ENCODE data around the gene PRTG. TPM values are rescaled to one million over a fixed set of nuclear protein-coding genes. Genes with fewer than 3 reads are reported as not detected.
A peak's percentile ranks its signal among the peaks of the same experiment; 100 is the strongest.

The PRTG gene
- total and polyA plus RNA-seq, 2 of the 13 experiments (the other 11 are each of a cell fraction or from before 2014, with no cell fraction given), result 13.2 to 22.3 TPM

DNA sequence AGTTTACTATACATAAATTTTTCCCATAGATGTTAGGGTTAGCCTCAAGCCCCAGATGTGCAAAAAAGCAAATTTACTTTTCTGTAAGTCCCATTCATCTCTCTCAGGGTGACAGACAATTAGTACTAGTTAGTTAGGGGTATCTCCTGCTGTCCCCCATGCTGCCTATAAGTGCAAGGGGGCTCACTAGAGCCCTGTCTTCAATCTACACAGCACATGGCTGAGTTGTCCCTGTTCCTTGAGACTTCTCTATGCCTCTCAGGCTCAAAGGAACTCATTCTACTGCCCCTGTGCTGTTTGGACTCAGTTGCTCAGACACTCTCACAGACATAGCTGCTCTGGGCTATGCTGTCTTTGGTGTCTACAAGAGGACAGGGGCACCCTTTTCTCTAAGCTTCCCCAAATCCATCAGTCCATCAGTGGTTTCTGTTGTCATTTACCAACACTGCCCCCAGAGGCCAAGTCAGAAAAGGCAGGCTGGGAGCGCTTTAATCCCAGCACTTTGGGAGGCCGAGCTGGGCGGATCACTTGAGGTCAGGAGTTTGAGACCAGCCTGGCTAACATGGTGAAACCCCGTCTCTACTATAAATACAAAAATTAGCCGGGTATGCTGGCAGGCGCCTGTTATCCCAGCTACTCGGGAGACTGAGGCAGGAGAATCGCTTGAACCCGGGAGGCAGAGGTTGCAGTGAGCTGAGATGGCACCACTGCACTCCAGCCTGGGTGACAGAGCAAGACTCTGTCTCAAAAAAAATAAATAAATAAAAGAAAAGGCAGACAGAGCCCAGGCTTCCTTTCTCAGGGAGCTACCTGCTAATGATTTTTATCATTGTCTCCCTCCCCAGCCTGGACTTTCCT lies 31.4 kb upstream of the PRTG start:
- WGBS (ENCODE audit: low lambda C conversion rate), result 32% methylated on average over 6 of the region's 9 CpGs
- DNase-seq (ENCODE audit: low spot score) (peak; percentile 33), FAIRE-seq (peak; percentile 21), ATAC-seq (peak; percentile 78)
- no TSS peak for BruUV-seq (replicated peaks)
- Histone ChIP-seq H3K9me3 (ENCODE audit: low read length) (no peaks in the 10 kb centered on the region), H2AFZ (ENCODE audit: low read length) (no peak overlapping the region), H3K27me3 (ENCODE audit: control insufficient read depth in 1 of 2, insufficient read depth in 2 of 2, low read length in 2 of 2) (peaks cover 0 to 2% of the 10 kb centered on the region in 2 experiments; a peak in 1 of 5 replicates), H4K20me1 (ENCODE audit: insufficient read depth, low read length) (no peaks in the 10 kb centered on the region), H3K36me3 (replicated peaks in 1 of 2; ENCODE audit: control insufficient read depth in 1 of 2, insufficient read depth in 2 of 2, low read length in 2 of 2) (no peaks in the 10 kb centered on the region), H3K9ac (ENCODE audit: insufficient read depth, low read depth, low read length) (no peak overlapping the region), H3K4me1 (ENCODE audit: insufficient read depth, low read length) (no peaks in the 10 kb centered on the region), H3K79me2 (ENCODE audit: insufficient read depth, low read length) (no peaks in the 10 kb centered on the region), H3K4me3 (replicated peaks in 1 of 3; ENCODE audit: insufficient read depth in 1 of 3, low read depth in 2 of 3, low read length in 3 of 3) (no peak overlapping the region), H3K27ac (ENCODE audit: extremely low read length, insufficient read depth, low read length) (no peak overlapping the region), H3K4me2 (ENCODE audit: low read depth, low read length) (no peak overlapping the region)
- in situ Hi-C loops (cut with HindIII; ENCODE audit: extremely low pct_ligation_motif_present, low pct_unique_long_range_greater_than_20kb), result no loop called here
- peak; percentile 38 for TF ChIP-seq STAG1 (CRISPR knock-in tag; IDR thresholded peaks at IDR 0.05)
- TF ChIP-seq, protein P1, sequence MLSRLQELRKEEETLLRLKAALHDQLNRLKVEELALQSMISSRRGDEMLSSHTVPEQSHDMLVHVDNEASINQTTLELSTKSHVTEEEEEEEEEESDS (CRISPR knock-in tag; IDR thresholded peaks at IDR 0.05; ENCODE audit: borderline replicate concordance), result no peak
- TF ChIP-seq ZFP62 (CRISPR knock-in tag; IDR thresholded peaks at IDR 0.05), result no peak
- TF ChIP-seq, protein P2, sequence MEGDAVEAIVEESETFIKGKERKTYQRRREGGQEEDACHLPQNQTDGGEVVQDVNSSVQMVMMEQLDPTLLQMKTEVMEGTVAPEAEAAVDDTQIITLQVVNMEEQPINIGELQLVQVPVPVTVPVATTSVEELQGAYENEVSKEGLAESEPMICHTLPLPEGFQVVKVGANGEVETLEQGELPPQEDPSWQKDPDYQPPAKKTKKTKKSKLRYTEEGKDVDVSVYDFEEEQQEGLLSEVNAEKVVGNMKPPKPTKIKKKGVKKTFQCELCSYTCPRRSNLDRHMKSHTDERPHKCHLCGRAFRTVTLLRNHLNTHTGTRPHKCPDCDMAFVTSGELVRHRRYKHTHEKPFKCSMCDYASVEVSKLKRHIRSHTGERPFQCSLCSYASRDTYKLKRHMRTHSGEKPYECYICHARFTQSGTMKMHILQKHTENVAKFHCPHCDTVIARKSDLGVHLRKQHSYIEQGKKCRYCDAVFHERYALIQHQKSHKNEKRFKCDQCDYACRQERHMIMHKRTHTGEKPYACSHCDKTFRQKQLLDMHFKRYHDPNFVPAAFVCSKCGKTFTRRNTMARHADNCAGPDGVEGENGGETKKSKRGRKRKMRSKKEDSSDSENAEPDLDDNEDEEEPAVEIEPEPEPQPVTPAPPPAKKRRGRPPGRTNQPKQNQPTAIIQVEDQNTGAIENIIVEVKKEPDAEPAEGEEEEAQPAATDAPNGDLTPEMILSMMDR (CRISPR knock-in tag; IDR thresholded peaks at IDR 0.05), result peak; percentile 71
- peak; percentile 28 for TF ChIP-seq XRCC5 (optimal IDR thresholded peaks at IDR 0.05; ENCODE audit: low read length)
- POLR2A ChIA-PET, result no interaction called here
- intact Hi-C loops (cut with micrococcal nuclease; ENCODE audit: unreplicated experiment), result no loop called here
- CTCF ChIA-PET (ENCODE audit: low intra/inter-chr PET ratio, low total read pairs), result no interaction called here

DNA sequence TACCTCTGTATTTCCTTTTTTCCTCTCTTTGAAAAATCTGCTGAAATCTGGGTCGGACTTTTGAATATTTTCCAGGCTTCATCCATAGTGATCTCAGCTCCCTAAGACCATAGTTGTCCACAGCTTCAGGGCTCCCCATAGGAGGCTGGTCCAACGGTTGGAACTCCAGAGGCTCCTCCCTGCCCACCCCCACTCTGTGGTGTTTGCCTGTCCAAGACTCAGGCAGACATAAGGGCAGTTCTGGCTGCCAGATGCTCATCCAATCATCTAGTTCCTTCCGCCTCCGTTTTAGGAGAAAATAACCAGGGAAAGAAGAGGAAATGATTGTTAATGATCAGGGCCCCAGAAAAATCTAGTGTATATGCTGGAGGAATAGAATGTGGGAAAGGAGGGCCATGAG lies 27.9 kb upstream of the PRTG start:
- Histone ChIP-seq H4K20me1 (ENCODE audit: insufficient read depth, low read length) (no peaks in the 10 kb centered on the region), H3K4me1 (ENCODE audit: insufficient read depth, low read length) (no peaks in the 10 kb centered on the region), H2AFZ (ENCODE audit: low read length) (no peak overlapping the region), H3K27ac (ENCODE audit: extremely low read length, insufficient read depth, low read length) (no peak overlapping the region), H3K9me3 (ENCODE audit: low read length) (no peaks in the 10 kb centered on the region), H3K79me2 (ENCODE audit: insufficient read depth, low read length) (no peaks in the 10 kb centered on the region), H3K9ac (ENCODE audit: insufficient read depth, low read depth, low read length) (no peak overlapping the region), H3K36me3 (replicated peaks in 1 of 2; ENCODE audit: control insufficient read depth in 1 of 2, insufficient read depth in 2 of 2, low read length in 2 of 2) (no peaks in the 10 kb centered on the region), H3K4me2 (ENCODE audit: low read depth, low read length) (no peak overlapping the region), H3K27me3 (ENCODE audit: control insufficient read depth in 1 of 2, insufficient read depth in 2 of 2, low read length in 2 of 2) (no peaks in the 10 kb centered on the region), H3K4me3 (replicated peaks in 1 of 3; ENCODE audit: insufficient read depth in 1 of 3, low read depth in 2 of 3, low read length in 3 of 3) (no peak overlapping the region)
- ChIA-PET CTCF (ENCODE audit: low intra/inter-chr PET ratio, low total read pairs) (no interaction called here), POLR2A (no interaction called here)
- intact Hi-C loops (cut with micrococcal nuclease; ENCODE audit: unreplicated experiment) (no loop called here), in situ Hi-C loops (cut with HindIII; ENCODE audit: extremely low pct_ligation_motif_present, low pct_unique_long_range_greater_than_20kb) (no loop called here)
- no TSS peak for BruUV-seq (replicated peaks)
- no peak for FAIRE-seq
- DNase-seq (ENCODE audit: low spot score), result no peak
- WGBS (ENCODE audit: low lambda C conversion rate), result 20% methylated on average over 4 of the region's 4 CpGs
- no peak for ATAC-seq
- no peak for TF ChIP-seq ZNF883 (CRISPR knock-in tag; IDR thresholded peaks at IDR 0.05; ENCODE audit: not compliant biosample characterization)
- no peak for TF ChIP-seq IKZF1 (IDR thresholded peaks at IDR 0.05)
- no peak for TF ChIP-seq PPARG (CRISPR knock-in tag; conservative IDR thresholded peaks at IDR 0.05)
- TF ChIP-seq ARHGAP35 (CRISPR knock-in tag; IDR thresholded peaks at IDR 0.05; ENCODE audit: borderline replicate concordance), result no peak
- TF ChIP-seq ZNF780A (CRISPR knock-in tag; IDR thresholded peaks at IDR 0.05), result no peak
- TF ChIP-seq KLF12 (CRISPR knock-in tag; IDR thresholded peaks at IDR 0.05; ENCODE audit: borderline replicate concordance), result no peak
- TF ChIP-seq, protein P3, sequence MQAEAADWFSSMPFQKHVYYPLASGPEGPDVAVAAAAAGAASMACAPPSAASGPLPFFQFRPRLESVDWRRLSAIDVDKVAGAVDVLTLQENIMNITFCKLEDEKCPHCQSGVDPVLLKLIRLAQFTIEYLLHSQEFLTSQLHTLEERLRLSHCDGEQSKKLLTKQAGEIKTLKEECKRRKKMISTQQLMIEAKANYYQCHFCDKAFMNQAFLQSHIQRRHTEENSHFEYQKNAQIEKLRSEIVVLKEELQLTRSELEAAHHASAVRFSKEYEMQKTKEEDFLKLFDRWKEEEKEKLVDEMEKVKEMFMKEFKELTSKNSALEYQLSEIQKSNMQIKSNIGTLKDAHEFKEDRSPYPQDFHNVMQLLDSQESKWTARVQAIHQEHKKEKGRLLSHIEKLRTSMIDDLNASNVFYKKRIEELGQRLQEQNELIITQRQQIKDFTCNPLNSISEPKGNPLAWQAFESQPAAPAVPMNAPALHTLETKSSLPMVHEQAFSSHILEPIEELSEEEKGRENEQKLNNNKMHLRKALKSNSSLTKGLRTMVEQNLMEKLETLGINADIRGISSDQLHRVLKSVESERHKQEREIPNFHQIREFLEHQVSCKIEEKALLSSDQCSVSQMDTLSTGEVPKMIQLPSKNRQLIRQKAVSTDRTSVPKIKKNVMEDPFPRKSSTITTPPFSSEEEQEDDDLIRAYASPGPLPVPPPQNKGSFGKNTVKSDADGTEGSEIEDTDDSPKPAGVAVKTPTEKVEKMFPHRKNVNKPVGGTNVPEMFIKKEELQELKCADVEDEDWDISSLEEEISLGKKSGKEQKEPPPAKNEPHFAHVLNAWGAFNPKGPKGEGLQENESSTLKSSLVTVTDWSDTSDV (CRISPR knock-in tag; IDR thresholded peaks at IDR 0.05), result no peak
- TF ChIP-seq CAMTA2 (CRISPR knock-in tag; IDR thresholded peaks at IDR 0.05; ENCODE audit: borderline replicate concordance), result no peak
- TF ChIP-seq ZIK1 (CRISPR knock-in tag; IDR thresholded peaks at IDR 0.05; ENCODE audit: borderline replicate concordance, low read depth), result no peak

All from HepG2 (cell line).